HG02610 (cell line): Measurements from ENCODE around the gene MOV10.
A peak's percentile ranks its signal among the peaks of the same experiment; 100 is the strongest.

ENCODE experiments used
- ATAC-seq: cut with Tn5 transposase; IDR thresholded peaks from one replicate; pipeline ENCODE4 v1.9.1; 2021; ENCODE audit warnings: mild to moderate bottlenecking, moderate library complexity; ENCODE audit not compliant: unreplicated experiment

The MOV10 gene

GRCh38 chr1:112698366-112699310 lies 24.2 kb downstream of the MOV10 start:
- ATAC-seq = no peak

DNA sequence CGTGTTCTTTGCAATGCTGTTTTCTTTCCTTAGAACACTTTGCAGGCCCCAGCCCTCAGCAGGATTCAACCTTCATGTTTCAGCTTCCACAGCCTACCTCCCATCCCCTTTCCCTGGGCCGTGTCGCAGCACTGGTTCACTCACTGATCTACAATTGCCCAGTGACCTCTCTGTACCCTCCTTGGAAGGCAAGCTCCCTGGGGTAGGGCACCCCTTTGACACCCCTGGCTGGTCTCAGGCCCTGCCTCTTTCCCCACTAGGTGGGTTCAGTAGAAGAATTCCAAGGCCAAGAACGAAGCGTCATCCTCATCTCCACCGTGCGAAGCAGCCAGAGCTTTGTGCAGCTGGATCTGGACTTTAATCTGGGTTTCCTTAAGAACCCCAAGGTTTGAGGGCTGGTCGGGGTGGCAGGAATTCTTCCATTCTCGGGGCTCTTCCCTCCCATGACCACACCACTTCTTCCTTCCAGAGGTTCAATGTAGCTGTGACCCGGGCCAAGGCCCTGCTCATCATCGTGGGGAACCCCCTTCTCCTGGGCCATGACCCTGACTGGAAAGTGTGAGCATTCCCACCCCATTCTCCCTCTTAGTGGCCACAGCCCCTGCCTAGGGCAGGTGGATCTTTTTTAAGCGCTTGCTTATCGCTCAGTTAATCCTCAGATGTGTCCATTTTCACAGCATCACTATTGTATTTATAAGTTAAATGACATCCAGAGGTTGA lies 25.1 kb downstream of the MOV10 start:
- no peak for ATAC-seq

DNA sequence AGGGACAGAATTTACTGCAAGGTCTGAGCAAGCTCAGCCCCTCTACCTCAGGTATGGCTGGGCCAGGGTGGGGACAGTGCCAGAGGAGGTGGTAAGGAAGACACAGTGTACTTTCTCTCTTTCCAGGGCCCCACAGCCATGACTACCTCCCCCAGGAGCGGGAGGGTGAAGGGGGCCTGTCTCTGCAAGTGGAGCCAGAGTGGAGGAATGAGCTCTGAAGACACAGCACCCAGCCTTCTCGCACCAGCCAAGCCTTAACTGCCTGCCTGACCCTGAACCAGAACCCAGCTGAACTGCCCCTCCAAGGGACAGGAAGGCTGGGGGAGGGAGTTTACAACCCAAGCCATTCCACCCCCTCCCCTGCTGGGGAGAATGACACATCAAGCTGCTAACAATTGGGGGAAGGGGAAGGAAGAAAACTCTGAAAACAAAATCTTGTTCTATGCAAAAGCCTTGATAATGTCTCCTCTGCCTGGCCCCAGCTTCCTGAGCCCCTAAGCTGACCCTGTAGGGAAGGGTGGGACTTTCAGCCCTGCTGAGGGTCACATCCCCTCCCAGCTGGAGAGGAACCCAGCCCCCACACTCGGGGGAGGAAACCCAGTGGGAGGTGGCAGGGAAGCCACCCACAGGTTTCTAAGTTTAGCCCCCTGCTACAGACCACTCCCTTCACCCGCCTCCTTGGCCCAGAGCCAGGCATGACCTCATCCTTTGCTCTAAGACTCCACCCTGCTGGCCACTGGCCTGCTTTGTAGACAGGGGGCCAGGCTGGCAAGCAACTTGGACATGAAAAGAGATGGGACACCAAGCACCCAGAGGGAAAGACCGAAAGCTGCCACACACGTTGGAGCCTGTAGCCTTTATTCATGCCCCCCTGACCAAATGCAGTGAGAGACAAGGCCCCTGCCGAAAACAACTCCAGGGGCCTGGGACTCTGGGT lies 26.1 kb downstream of the MOV10 start:
- peak; percentile 34 for ATAC-seq

GRCh38 chr1:112701227-112702066 lies 27.0 kb downstream of the MOV10 start:
- no peak for ATAC-seq

DNA sequence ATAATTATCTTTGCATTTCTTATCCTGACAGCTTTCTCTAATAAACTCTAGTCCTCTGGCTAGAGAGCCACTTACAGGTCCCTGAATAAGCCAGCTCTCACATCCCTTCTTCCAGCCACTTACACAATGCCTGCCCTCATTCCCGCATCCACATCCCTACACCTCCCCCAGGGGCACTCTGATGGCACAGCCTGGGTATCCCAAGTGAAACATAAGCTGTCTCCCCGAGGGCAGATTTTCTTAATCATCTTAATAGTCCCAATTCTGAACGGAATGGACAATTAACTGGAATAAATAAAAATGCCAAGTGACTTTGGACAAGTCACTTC lies 27.6 kb downstream of the MOV10 start:
- ATAC-seq = no peak

DNA sequence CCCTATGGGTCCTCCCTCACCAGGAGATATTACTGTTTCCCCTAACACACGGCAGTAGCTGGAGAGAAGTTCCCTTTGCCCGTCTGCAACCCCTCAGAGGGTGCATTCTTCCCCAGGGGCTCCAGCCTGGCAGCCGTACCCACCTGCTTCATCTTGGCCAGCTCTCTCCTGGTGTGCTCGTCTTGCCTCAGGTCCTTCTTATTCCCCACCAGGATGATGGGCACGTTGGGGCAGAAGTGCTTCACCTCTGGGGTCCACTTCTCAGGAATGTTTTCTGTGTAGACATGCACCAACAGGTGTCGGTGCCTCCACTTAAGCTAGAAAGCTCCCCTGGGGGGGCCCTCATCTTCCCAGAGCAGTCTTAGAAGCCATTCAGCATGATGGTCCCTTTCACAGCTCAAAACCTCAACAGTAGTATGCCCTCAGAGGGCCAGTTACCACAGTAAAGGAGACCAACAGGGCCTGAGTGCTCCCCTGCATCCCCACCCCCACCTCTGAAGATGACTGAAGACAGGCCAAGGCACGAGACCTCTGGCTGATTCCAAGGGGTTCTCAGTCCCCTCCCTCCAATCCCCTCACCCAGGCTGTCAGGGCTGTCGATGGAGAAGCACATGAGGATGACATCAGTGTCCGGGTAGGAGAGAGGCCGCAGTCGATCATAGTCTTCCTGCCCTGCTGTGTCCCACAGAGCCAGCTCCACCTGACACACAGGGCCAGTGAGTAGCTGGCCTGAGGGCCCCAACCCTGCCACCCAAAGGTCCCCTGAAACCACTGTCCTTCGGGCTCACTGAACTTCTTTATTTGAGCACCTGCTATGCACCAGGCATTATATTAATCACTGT lies 28.2 kb downstream of the MOV10 start:
- no peak for ATAC-seq

DNA sequence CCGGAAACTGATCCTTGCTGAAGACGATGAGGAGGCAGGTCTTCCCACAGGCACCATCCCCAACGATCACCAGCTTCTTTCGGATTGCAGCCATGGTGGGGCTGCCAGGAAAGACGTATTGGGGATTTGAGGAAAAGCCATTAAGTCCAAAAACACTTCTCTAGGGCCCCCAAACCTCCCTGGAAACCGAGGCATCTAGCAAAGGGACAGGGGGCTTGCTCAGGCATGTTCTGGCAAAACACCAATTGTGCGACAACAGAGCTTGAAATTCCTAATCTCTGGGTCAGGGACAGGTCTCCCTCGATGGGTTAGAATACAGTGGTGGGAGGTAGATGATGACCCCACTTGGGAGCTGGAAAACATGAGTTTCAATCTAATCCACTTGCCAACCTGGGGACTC lies 29.2 kb downstream of the MOV10 start:
- ATAC-seq = no peak

GRCh38 chr1:112704391-112704933 lies 30.0 kb downstream of the MOV10 start:
- no peak for ATAC-seq

GRCh38 chr1:112704934-112705627 lies 30.6 kb downstream of the MOV10 start:
- ATAC-seq = peak; percentile 67

DNA sequence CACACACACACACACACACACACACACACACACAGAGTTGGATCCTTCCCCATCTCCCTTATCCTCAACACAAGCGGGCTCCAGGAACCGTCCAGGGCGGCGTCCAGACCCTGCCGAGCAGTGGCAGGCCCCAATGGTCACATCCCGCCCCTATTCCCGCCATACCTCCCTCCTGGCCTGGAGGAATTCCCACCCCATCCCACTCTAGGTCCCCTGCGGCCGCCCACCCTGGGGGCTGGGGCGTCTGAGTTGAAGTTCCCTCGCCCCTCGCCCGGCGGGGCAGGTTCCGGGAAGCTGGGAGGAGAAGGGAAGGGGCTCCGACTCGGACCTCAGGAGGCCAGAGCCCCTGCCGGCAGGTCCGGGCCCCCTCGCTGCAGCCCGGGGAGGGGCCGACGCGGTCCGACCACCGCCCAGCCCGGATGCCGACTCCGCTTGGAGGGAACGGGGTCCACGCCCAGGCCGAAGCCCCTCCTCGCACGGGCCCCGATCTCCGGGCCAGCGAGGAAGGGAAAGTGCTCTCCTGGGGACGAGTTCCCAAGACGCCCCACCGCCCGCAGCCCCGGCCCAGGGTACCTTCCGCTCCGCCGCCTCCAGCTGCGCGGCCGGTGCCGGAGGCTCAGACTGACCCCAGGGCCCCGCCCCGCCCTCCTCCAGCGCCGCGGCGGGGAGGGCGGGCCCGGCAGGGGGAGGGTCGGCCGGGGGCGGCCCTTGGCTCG lies 32.2 kb downstream of the MOV10 start, which contains the start of gene RHOC:
Gene RHOC (minus strand): TSS at position 623 of the 716 bp plus-strand sequence. CDS start 3,328 bp downstream, outside the sequence.
- peak; percentile 54 for ATAC-seq

- peak; percentile 57 for ATAC-seq
Measured at GRCh38 chr1:112707221-112708001, 33.0 kb downstream of the MOV10 start.

GRCh38 chr1:112708002-112708448 lies 33.6 kb downstream of the MOV10 start:
- ATAC-seq = no peak

- no peak for ATAC-seq
Measured at GRCh38 chr1:112708489-112708888, 34.0 kb downstream of the MOV10 start.

- ATAC-seq = no peak
Measured at GRCh38 chr1:112710159-112710558, 35.7 kb downstream of the MOV10 start.

DNA sequence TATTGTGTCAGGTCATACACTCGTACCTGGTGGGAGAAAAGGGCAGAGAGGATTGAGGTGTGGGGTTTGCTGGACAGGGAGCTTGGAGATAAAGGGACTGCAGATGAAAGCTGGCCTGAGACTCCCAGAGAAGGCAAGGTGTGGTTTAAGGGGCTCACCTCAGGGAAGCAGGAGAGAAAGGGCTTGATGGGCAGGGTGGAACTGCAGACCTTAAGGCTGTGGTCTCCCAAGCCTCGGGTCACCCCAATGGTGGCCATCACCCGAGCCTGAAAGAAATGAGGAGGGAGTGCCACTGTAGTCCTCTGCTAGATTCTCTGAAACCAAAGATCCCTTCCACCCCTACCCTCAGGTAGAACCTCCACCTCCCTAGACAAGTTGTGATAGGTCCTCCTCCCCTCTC lies 36.1 kb downstream of the MOV10 start:
- no peak for ATAC-seq

DNA sequence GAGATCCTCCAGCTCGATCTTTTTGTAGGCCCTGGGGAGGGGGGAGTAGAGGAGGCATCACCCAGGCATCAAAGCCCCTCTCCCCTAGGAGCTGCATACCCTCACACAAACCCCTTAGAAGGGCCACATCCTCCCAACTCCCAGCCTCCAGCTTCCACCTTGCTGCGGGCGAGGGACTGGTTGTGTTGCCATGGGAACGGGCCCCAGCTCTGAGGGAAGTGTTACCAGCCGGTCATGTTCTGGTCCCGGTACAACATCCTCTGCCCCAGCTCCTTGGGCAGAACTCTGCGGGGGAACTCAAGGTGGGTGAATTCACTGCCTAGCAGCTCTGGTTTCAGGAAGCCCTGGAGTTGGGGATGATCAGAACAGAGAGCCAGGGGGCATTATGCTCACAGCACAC lies 36.6 kb downstream of the MOV10 start:
- ATAC-seq = no peak

DNA sequence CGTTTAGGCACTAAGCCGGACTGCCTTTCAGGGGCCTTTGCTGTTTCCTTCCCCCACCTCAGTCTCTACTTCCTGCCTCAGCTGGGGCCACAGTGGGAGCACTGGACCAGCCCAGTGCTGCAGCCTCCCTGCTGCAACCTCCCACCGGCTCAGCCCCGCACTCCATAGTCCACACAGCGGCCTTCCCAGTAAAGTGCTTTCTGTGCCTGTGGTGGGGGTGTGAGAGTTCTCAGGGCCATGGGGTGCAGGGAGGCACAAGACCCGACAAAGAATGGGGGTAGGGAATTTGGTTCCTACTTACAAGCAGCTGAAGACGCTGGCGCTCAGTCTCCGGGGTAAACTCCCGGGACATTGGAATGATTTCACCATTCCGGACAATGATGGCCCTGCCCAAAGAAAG lies 37.2 kb downstream of the MOV10 start:
- no peak for ATAC-seq
